HPDE6-E6E7 (cell line): ENCODE data around the gene PKDREJ.
"Not testable (repeated sequence)": the region's sequence is repeated elsewhere in the genome, so short reads cannot be mapped to it uniquely, and the experiment has no call there.

Source experiments
- DNase-seq: peaks from one replicate; pipeline ENCODE4 v3.0.0; 2011; ENCODE audit warnings: missing footprints; ENCODE audit errors: extremely low spot score

The PKDREJ gene

DNA sequence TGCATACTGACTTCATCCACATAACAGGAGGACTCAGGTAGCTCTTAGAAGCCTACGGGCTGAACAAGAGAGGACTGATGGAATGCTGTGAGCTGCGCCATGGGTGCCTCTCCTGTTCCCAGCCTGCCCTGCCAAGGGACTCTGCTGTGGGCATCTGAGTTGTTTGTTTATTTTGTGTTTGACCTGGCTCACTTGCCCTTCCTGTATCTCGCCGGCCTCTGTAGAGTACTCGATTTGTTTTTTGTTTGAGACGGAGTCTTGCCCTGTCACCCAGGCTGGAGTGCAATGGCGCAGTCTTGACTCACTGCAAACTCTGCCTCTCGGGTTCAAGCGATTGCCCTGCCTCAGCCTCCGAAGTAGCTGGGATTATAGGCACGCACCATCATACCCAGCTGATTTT lies 6.4 kb upstream of the PKDREJ start:
- DNase-seq: no peak

DNA sequence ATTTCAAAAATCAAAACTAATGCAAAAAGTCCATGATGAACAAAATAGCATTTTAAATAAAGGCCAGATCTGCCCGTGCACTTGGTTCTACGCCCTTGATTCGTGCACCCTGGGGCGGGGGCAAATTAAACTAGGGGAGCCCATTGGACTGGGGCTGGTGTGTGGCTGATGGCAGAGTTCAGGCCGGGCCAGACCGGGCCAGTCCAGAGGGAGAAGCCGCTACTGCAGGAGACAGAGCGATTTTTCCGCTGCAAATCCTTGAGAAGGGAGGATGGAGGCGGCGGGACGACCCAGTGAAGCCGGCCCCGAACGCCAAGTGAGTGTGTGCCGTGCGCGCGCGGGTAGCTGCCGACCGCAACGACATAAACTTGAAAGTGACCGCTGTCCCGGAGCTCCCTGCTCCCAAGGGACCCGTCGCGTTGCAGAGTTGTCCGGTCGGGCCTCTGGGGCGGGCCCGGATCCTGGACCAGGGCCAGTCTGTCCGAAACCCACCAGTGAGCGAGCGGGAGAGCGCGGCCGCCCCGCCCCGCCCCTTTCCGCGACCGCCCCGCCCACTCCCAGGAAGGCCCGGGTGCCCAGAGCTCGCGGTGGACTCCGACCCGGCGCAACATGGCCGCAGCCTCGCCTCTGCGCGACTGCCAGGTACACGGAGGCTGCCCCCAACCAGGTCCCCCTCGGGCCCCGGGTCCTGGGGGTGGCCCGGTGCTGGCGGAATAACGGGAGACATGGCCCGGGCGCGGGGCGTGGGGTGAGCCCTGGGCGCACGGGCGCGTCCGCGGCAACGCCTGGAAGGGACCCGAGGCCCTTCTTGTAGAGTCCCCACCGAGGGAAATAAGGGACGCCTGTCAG lies 4.5 kb upstream of the PKDREJ start, which contains the start of gene TTC38:
TTC38 (plus strand) TSS at position 578 of the 849 bp plus-strand sequence; CDS start at position 610, 32 bp downstream.
- DNase-seq: peak; percentile 89

DNA sequence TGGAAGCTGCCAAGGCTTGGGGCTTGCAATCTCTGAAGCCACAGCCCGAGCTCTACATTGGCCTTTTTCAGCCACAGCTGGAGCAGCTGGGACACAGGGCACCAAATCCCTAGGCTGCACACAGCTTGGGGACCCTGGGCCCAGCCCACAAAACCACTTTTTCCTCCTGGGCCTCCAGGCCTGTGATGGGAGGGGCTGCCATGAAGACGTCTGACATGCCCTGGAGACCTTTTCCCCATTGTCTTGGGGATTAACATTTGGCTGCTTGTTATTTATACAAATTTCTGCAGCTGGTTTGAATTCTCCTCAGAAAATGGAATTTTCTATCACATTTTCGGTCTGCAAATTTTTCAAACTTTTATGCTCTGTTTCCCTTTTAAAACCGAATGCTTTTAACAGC lies 2.5 kb upstream of the PKDREJ start:
- not testable (repeated sequence) for DNase-seq

DNA sequence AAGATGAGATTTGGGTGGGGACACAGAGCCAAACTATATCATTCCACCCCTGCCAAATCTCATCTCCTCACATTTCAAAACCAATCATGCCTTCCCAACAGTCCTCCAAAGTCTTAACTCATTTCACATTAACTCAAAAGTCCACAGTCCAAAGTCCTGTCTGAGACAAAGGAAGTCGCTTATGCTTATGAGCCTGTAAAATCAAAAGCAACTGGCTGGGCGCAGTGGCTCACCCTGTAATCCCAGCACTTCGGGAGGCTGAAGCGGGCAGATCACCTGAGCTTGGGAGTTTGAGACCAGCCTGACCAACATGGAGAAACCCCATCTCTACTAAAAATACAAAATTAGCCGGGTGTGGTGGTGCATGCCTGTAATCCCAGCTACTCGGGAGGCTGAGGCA lies 1.4 kb upstream of the PKDREJ start:
- DNase-seq: not testable (repeated sequence)

DNA sequence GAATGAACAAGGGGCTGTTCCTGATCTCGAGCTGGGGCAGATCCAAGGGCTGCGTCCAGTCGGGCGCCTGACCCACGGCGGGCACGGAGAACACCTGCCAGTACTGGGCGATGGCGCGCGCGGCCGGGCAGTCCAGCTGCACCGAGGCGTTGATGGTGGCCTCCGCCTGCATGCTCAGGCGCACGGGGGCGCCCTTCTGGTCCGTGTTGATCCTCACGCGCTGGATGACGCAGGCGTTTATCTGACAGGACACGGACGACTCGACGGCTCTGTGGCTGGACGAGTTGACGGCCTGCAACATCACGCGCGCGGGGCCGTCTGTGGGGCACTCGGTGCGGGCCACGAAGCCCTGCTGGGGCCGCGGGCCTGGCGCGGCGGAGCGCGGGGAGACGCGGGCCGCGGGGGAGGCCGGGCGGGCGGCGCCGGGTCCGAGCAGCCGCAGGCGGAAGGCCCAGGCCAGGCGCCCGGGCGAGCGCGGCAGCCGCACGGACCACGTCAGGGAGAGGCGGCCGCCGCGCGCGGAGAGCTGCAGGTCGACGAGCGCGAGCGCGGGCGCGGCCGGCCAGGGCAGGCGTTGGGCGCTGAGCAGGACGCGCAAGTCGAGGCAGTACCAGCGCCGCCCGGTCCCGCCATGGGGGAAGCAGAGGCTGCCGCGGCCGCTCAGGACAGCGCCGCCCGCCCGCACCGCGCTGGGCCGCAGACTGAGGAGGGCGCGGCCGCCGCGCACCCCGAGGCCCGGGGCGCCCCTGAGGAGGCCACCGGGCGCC lies 511 bp downstream of the PKDREJ start:
- DNase-seq: no peak

DNA sequence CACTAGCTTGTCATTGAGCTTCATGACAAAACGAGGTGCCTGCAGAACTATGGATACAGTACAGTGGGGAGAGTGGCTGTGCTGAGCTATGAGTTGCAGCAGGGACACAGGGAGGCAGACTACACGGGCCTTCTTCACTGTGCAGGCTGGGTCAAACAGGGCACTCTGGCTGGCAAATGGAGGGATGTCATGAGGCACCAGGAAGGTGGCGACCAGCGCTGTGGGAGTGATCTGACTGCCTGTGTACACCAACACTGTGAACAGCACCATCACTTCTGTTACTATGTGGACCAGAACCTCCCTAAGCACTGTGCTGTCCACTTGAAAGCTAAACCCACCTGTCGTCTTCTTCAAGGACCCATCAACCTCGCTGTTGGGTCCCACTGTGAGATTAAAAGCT lies 3.1 kb downstream of the PKDREJ start:
- DNase-seq: no peak

DNA sequence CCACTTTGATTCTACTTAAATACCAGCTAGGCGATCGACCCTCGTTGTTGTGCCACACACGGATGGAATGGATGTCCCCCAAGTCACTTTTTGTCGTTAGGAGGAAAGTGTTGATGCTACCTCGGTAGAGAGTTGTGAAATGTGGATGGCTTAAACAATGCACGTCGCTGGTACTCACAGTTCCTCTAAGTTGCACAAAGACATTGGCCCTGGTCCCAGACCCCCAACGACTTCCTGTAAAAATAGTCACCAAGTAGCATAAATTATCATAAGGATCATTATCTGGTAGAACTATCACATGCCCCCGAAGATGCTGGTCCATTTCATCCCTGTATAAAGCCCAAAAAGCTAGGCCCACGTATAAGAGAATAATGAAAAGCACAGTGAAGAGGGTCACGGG lies 3.8 kb downstream of the PKDREJ start:
- DNase-seq: no peak

DNA sequence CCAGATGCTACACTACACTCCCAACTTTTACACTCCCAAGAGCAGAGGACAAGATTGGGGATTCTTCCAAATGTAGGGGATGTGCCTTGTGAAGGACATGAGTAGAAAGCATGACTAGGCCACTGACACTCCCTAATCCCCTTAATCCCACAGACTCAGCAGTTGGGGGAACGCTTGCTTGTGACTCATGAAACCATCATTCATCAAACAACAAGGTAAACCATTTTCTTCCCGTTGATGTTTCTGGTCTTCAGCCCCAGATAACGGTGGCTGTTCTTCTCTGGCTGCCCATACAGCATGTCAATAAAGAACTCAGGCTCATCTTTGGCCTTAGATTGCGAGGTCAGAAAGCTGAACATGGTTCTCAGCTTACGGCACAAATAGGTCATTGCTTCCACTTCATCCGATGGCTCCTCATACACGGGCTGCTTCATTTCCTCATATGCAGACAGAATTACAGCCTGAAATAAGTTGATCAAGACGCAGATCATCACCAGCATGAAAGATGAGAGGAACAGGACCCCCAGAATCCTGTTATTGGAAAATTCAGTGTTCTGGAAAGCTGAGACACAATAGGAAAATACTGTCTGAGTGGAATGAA lies 6.7 kb downstream of the PKDREJ start:
- DNase-seq: peak; percentile 22

DNA sequence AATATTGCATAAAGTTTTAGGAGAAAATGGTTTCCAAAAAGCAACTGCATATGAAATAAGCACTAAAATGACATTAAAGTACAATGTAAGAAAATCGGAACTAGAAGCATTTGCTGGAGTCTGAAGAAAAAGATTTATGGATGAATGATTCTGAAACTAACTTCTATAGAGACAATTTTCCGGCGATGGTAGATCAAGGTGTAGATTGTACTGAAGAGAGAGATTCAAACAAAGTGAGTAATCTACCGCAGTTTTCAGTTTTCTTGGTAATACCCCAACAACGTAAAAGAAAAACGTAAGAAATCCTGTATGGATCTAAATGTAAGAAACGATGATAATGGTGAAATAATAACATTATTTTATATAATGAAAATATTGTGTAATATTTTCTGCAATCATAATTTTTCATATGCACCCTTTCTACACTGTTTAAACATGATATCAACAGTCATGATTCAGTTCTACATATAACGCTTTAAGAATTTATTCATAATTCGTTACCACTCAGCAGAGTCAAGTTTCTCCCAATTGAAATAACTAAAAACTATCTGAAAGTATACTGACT lies 11.2 kb downstream of the PKDREJ start:
- DNase-seq: no peak

DNA sequence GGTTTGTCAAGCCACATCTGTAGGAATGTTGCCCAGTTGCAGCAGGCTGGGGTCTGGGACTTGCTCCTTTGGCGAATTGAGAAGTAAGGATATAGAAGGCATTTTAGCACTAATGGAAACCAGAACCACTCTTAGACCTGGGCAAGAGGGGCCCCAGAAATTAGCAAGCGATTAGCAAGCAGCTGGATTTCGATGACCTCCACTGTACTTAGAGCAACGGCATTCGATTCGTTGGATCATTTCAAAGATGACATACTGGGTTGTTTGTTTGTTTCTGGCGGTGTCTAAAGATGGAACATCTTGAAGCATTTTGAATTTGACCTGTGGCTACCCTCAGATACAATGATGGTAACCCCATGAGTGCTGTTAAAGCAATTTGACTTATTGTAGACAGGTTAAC lies 11.9 kb downstream of the PKDREJ start:
- DNase-seq: no peak

DNA sequence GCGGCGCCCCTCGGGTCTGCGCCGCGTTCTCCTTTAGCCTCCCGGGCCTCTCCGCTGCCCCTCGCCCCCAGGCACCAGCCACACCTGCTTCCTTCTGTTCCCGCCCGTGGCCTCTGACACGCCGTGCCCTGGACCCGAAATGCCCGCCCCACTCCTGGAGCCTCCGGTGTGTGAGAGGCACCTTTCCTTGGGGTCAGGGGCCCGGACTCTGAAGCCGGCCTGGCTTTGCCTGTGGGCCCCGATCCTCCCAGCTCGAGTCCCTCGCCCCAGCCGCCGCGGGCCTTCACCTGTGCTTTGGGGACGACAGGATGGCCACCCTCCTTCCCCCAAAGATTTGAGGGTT lies 12.4 kb downstream of the PKDREJ start:
- no peak for DNase-seq

DNA sequence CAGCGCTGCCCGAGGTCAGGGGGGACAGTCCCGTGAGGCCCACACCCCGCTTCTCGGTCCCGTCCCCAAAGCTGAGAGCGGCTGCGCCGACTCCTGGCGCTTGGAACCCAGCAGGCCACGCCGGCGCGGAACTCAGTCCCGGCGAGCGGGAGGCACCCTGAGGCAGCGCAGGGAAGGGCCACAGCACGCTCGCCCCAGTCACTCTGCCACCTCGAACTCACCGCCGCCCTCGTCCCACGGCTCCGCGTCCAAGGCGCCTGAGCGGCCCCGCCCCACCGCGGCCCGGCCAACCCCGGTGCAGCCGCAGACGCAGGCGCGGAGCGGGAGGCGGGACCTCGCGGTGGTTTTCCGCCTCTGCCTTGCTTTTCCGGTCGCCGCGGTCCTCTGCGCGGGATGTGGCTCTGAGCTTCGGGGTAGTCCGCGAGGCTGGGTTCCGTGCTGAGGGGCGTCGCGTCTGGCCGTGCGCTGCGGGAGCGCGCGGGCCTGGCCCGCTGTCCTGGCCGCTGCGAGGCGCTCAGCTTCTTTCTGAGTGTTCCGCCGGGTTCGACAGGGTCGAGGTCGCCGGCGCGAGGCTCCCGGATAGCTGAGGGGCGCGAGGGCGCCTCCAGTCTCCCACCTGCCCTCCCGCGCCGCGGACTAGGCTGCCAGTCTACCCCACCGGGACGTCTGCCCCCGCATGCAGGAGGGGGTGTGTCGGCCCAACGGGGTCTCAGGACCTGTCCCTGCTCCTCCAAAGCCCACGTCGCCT lies 12.9 kb downstream of the PKDREJ start, which contains the start of gene CDPF1:
CDPF1 (minus strand) TSS at position 259 of the 748 bp plus-strand sequence. CDS start 2,009 bp downstream, outside the sequence.
- peak; percentile 82 for DNase-seq

DNA sequence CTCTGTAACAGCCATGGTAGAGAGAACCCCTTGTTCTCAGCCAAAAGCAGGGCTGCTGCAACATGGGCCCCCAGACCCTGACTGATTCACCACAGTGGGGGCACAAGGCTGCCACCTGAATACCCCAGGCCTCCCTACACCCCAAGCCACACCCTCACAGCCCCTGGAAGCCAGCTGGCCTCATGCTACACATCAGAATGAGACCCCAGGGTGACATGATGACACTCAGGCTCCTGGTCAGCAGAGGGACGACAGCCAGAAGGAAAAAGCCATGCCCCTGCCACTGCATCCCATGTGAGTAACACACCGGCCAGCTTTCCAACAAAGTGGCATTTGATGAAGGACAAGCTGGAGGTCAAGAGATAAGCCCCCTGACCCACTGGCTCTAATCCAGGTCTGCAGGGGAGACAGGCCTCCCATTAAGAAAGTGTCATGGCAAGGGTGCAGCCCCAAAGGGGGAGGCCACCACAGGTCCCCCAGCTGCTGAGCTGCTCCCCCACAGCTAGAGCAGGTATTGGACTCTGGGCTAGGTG lies 15.6 kb downstream of the PKDREJ start:
- no peak for DNase-seq

DNA sequence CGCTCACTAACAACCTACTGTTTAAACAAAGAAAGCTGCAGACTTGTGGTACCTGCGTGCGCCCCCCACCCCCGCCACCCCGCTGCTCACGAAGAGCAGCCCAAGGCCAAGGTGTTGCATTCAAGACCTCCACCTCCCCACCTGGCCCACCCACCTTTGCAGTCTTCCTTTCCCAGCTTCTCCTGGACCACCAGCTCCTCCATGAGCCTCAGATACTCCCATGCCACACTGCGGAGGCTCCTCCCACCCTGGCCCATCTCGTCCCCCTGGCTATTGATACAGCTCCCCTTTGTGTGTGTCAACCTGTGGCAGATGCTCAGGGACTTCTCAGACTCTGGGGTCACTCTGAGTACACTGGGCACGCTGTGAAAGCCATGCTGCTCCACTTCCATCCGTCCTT lies 17.0 kb downstream of the PKDREJ start:
- DNase-seq: no peak

DNA sequence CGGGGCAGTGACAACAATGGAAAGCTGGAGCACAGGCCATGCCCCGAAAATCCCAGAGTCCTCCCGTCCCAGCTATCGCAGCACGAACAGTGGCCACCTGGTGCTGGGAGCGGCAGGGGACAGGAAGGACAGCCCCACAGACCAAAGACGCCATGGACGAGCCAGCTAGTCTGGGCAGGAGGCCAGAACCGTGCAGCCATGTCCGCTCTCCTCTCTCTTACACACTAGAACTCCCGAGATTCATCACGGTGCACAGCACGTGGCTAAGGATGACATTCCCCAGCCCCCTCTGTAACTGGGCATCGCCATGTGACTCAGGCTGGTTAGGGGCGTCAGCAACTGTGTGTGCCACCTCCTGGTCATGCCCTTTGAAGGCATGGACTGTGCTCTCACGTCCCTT lies 17.6 kb downstream of the PKDREJ start:
- no peak for DNase-seq

DNA sequence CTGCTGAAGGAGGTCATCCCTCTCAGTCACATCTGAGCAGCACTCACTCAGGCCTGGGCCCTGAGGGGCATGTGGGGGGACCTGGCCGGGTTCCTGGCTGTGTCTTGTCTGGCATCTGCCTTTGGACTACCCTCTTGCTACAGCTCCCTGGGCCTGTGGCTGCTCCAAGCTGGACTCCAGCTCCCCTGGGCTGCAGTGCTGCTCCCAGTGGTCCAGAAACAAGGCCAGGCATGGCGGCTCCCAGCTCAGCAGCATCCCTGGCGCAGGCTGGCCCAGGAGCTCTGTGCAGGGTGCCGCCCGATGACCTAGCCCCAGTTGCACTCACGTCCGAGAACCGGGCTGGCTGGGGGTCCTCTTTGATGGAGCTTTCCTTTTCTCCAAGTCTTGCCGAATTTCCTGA lies 18.4 kb downstream of the PKDREJ start:
- no peak for DNase-seq

DNA sequence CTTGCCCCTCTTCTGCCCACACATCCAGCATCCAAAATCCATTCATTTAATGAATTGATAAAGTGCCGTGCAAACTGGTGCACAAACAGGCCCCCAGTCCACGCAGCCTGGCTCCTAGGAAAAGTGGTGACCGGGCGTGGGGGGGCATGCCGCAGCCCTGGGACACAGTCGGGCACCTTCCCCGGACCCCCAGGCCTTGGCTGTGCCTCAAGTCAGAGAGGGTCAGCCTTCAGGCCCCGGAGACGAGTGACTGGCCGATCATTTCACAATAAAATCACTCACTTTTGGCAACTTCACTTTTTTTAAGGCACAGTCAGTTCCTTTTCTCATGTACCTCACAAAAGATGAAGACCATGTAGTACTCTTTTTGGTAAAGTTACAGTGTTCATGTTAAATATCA lies 21.1 kb downstream of the PKDREJ start:
- DNase-seq: no peak

DNA sequence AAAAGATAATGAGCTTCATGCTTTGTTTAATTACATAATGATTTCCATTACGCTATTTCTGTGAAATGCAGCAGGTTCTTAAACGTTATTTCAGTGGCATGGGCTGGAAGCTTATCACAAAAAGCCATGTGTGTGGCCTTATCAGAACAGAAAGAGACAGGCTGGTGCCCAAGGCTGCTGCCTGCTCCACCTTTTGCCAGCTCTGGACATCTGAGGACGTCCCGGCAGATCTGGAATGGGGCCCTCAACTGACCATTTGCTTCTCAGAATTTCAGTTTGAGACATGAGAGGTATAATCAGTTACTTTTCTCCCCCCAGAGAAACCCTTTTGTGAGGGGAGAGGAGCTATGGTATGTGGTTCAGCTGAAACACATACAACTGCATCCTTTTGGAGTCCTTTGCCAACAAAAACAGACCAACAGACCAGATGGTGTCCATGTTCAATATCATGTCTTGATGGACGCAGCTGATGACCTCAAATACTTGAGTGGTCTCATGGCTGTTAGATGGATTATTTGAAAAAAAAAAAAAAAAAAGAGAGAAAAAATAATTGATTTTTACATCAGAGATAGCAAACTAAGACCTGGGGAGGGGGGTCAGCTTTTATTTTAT lies 21.6 kb downstream of the PKDREJ start:
- no peak for DNase-seq

DNA sequence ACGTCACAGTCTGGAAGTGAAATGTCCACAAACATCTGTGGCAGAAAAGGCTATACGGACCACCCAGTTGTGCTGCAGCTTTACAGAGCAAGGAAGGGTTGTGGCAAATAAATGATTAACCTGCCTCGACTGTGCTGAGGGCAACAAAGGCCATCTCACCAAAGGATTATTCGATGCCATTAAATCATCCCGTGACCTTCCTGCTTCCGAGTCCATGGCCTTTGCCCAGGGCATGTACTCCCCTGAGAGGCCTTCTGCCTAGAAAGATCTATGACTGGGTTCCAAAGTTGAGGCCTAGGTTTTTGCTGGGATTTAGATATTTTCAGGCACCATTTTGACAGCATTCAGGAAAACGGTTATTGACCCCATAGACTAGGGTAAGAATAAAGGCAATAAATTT lies 22.2 kb downstream of the PKDREJ start:
- DNase-seq: no peak

DNA sequence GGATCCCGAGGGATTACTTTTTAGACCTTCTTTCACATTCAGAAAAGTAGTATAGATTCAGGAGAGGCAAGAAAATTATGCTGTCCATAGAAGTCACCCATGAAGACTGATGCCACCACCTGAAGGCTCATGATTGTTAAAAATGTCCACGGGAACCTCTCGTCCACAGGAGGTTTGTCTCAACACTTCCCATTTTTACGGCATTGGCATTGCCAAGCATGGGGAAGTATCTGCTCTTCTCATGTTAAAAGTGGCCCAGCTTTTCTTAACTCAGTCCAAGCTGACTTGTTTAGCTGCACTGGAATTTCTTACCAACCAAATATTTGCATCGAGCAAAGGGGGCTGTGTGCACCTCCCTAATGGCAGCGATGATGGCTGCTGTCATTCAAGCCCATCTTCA lies 22.6 kb downstream of the PKDREJ start:
- no peak for DNase-seq

DNA sequence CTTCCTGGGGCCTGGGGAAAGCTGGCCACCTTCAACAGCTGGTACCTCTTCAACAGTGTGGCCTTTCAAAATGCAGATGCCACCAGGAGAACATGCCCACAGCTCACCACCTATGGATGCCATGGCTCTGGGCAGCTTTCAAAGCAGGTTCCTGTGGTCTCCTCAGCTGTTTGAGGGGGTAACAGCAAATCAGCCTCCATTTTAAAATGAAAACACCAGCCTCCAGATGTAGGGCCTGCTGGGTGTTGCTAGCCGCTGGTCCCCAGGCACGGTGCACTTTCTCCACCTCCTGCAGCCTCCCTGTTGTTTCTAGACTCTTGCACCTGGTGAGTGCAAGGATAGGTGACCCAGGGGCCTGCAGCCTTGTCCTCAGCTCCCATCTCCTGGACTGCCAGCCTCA lies 23.1 kb downstream of the PKDREJ start:
- DNase-seq: no peak
